B cell (primary cell): ENCODE measurements around the gene TBC1D17.

Source experiments
- EZH2 ChIP-seq: IDR thresholded peaks from 2 replicates; pipeline ENCODE4 v1.6.1; 2012; ENCODE audit warnings: borderline replicate concordance, low read depth, mild to moderate bottlenecking, moderate library complexity, low read length; ENCODE audit not compliant: insufficient read depth, poor library complexity, severe bottlenecking
- TF ChIP-seq, protein P1 (sequence below): fragments of 200-600 bp; IDR thresholded peaks from one replicate; pipeline ENCODE4 v1.8.0; 2022; ENCODE audit warnings: antibody characterized with exemption, mild to moderate bottlenecking

DNA sequence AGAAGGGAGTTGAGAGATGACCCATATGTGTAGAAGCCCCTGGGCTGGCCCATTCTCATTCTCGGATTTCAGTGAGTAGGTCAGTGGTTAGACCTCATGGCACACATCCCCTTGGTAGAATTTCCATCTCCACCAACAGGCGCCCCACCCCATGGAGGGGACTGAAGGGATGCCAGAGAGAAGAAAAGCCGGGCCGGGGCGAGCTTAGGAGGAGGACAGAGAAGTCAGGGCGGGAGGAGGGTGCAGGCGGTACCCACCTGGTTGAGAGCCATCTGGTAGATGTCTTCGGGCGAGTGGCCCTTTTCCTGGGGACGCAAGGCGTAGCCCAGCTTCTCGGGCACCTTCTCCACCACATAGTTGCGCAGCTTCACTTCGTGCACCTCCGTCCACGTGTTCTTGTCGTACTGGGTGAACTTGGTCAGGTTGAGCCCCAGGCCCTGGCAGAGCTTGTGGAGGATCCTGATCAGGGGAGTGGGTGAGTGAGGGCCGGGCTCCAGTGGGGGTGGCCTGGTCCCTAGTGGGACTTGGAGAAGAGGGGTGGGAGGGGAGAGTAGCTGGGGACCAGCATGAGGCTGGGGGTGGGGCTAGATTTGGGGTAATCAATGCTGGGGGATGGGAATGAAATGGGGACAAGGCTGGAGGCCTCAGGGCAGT lies 16.6 kb downstream of the TBC1D17 start:
- TF ChIP-seq, protein P1, sequence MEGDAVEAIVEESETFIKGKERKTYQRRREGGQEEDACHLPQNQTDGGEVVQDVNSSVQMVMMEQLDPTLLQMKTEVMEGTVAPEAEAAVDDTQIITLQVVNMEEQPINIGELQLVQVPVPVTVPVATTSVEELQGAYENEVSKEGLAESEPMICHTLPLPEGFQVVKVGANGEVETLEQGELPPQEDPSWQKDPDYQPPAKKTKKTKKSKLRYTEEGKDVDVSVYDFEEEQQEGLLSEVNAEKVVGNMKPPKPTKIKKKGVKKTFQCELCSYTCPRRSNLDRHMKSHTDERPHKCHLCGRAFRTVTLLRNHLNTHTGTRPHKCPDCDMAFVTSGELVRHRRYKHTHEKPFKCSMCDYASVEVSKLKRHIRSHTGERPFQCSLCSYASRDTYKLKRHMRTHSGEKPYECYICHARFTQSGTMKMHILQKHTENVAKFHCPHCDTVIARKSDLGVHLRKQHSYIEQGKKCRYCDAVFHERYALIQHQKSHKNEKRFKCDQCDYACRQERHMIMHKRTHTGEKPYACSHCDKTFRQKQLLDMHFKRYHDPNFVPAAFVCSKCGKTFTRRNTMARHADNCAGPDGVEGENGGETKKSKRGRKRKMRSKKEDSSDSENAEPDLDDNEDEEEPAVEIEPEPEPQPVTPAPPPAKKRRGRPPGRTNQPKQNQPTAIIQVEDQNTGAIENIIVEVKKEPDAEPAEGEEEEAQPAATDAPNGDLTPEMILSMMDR: no peak
- TF ChIP-seq EZH2: no peak
